ENCODE measurements around the gene ANKRD60.

Gene ANKRD60

GRCh38 chr20:58228484-58229197 is at the start of gene ANKRD60:
Gene ANKRD60, minus strand, starts transcription at chr20:58228653. Its CDS starts 0 bp downstream, at chr20:58228653.
- peak in 1 of 4 experiments; percentile 36 for DNase-seq

GRCh38 chr20:58277578-58278472 is 49.4 kb upstream of the ANKRD60 start:
- DNase-seq: no peak

- DNase-seq: no peak
Observed at GRCh38 chr20:58277107-58277506, 48.7 kb upstream of the ANKRD60 start.

GRCh38 chr20:58274384-58274783 is 45.9 kb upstream of the ANKRD60 start:
- no peak for DNase-seq

- no peak for DNase-seq
Observed at GRCh38 chr20:58271606-58272351, 43.3 kb upstream of the ANKRD60 start.

GRCh38 chr20:58268936-58269619 is 40.6 kb upstream of the ANKRD60 start:
- no peak for DNase-seq

GRCh38 chr20:58268421-58268821 is 40.0 kb upstream of the ANKRD60 start:
- DNase-seq: no peak

- no peak for DNase-seq
Observed at GRCh38 chr20:58267389-58268215, 39.1 kb upstream of the ANKRD60 start.

GRCh38 chr20:58264271-58264670 is 35.8 kb upstream of the ANKRD60 start:
- no peak for DNase-seq

GRCh38 chr20:58261660-58262059 is 33.2 kb upstream of the ANKRD60 start:
- no peak for DNase-seq

- no peak for DNase-seq
Observed at GRCh38 chr20:58260006-58260405, 31.6 kb upstream of the ANKRD60 start.

- DNase-seq: no peak
Observed at GRCh38 chr20:58256842-58257241, 28.4 kb upstream of the ANKRD60 start.

- no peak for DNase-seq
Observed at GRCh38 chr20:58256307-58256706, 27.9 kb upstream of the ANKRD60 start.

GRCh38 chr20:58254890-58255289 is 26.4 kb upstream of the ANKRD60 start:
- no peak for DNase-seq

GRCh38 chr20:58251979-58252591 is 23.6 kb upstream of the ANKRD60 start:
- no peak for DNase-seq

GRCh38 chr20:58251348-58251978 is 23.0 kb upstream of the ANKRD60 start:
- no peak for DNase-seq

- no peak for DNase-seq
Observed at GRCh38 chr20:58246346-58246745, 17.9 kb upstream of the ANKRD60 start.

- DNase-seq: no peak
Observed at GRCh38 chr20:58245931-58246330, 17.5 kb upstream of the ANKRD60 start.

- DNase-seq: no peak
Observed at GRCh38 chr20:58245181-58245891, 16.9 kb upstream of the ANKRD60 start.

GRCh38 chr20:58244517-58245030 is 16.1 kb upstream of the ANKRD60 start:
- no peak for DNase-seq
